NB4 (cell line): ENCODE results near the gene NT5DC3.

Experiments used
- CTCF ChIP-seq: IDR thresholded peaks from one replicate; pipeline ENCODE4 v1.5.1; 2012; ENCODE audit warnings: low read depth, low read length
- POLR2A ChIP-seq: IDR thresholded peaks from 2 replicates; pipeline ENCODE4 v1.6.1; 2011; ENCODE audit warnings: mild to moderate bottlenecking; ENCODE audit not compliant: insufficient read length; ENCODE audit errors: extremely low read depth
- TF ChIP-seq, protein P1 (sequence below): IDR thresholded peaks from 2 replicates; pipeline ENCODE4 v1.6.1; 2011; ENCODE audit warnings: low read depth, low read length

DNA sequence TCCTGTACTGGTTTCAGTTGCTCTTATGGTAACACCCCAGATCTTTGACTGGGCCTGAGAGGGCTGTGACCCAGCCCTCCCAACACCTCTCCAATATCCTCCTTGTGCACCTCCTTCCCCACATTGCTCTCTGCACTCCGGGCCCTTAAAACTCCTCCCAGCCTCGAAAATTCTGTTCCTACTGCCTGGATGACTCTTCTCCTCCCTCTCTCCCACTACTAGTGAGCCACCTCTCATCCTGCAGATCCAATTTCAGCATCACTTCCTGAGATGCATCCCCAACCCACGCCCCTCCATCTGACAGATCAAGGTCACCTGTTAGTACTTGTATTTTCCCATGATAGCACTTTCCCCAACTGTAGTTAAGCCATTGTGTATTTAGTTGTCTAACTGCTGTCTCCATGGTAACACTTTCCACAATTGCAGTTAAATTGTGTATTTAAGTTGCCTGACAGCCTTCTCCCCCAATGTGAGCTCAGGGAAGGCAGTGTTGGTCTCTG, 11.5 kb upstream of the NT5DC3 start:
- TF ChIP-seq CTCF (no peak), POLR2A (no peak)
- TF ChIP-seq, protein P1, sequence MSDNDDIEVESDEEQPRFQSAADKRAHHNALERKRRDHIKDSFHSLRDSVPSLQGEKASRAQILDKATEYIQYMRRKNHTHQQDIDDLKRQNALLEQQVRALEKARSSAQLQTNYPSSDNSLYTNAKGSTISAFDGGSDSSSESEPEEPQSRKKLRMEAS: no peak
